ENCODE measurements around the gene PITRM1.

DNA sequence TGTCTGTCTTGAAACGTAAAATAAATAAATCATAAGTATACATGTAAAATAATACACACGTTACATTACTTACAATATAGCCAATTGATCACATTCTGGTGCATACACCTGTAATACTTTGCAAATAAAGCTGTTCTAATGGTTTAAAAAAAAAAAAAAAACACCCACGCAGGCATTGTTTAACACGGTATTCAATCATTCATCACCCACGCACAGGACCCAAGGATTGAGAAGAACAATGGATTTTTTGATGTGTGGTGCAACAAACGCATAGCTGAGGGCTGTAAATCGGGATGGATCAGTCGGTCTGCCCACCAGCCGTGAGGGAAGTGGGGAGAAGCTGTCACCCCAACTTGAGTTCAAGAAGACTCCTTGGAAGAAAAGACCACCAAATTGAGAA, 8.7 kb downstream of the PITRM1 start:
- no peak for TF ChIP-seq EP300 (IDR thresholded peaks at IDR 0.05; ENCODE audit: borderline replicate concordance)
- no peak for TF ChIP-seq RAD21 (IDR thresholded peaks at IDR 0.05; ENCODE audit: low read depth)
- no peak for TF ChIP-seq TAF1 (IDR thresholded peaks at IDR 0.05; ENCODE audit: low read depth)
- no peak for TF ChIP-seq REST (IDR thresholded peaks at IDR 0.05; ENCODE audit: low read depth)
- no peak for TF ChIP-seq FOXM1 (IDR thresholded peaks at IDR 0.05; ENCODE audit: borderline replicate concordance, low read depth)
- no peak for TF ChIP-seq CREB1 (IDR thresholded peaks at IDR 0.05; ENCODE audit: low read depth)
- TF ChIP-seq USF1 (IDR thresholded peaks at IDR 0.05): no peak
- TF ChIP-seq TCF12 (IDR thresholded peaks at IDR 0.05; ENCODE audit: low read depth): no peak

All from Ishikawa (cell line).